Adipocyte (in vitro differentiated cells): ENCODE measurements around the gene RHOJ.
A peak's percentile ranks its signal among the peaks of the same experiment; 100 is the strongest.

Experiments used
- DNase-seq: peaks from one replicate; pipeline ENCODE4 v3.0.0-alpha.2; 2015; ENCODE audit warnings: low read depth
- H3K27me3 ChIP-seq: replicated peaks from 2 replicates; pipeline ENCODE4 v1.7.0; 2013; ENCODE audit warnings: mild to moderate bottlenecking, low read length, moderate library complexity; ENCODE audit not compliant: control insufficient read depth, insufficient read depth
- H3K36me3 ChIP-seq: 2 replicates; pipeline ENCODE4 v1.7.0; 2013; ENCODE audit warnings: low read length, mild to moderate bottlenecking, moderate library complexity; ENCODE audit not compliant: control insufficient read depth, insufficient read depth, severe bottlenecking
- H3K4me1 ChIP-seq: 2 replicates; pipeline ENCODE4 v1.7.0; 2013; ENCODE audit warnings: mild to moderate bottlenecking, low read length, moderate library complexity; ENCODE audit not compliant: control insufficient read depth, insufficient read depth
- H3K4me3 ChIP-seq: 2 replicates; pipeline ENCODE4 v1.7.0; 2013; ENCODE audit warnings: mild to moderate bottlenecking, low read length, moderate library complexity
- H3K9ac ChIP-seq: 2 replicates; pipeline ENCODE4 v1.7.0; 2013; ENCODE audit warnings: mild to moderate bottlenecking, low read length, moderate library complexity
- H3K9me3 ChIP-seq: 2 replicates; pipeline ENCODE4 v1.7.0; 2013; ENCODE audit warnings: mild to moderate bottlenecking, low read length, moderate library complexity; ENCODE audit not compliant: control insufficient read depth

The RHOJ gene

DNA sequence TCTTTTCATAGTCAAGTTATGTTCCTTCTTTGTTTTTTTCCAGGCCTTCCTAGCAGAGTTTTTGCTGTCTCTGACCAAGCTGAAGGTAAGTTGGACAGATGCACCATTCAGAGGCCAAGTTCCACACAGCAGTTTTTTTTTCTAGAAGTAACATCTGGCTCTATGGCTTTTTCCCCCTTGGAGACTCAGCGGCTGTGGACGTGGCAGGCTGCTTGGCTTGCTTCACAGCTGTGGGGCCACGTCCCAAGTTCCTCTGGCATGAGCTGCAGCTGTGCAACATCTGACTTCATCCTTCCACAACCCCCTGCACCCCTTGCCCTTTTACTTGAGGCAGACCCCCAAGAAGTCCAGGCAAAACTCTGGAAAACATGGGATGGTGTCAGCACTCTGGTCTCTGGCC, 24.2 kb upstream of the RHOJ start:
- no peaks in the 10 kb centered on the region for H3K9me3 ChIP-seq

DNA sequence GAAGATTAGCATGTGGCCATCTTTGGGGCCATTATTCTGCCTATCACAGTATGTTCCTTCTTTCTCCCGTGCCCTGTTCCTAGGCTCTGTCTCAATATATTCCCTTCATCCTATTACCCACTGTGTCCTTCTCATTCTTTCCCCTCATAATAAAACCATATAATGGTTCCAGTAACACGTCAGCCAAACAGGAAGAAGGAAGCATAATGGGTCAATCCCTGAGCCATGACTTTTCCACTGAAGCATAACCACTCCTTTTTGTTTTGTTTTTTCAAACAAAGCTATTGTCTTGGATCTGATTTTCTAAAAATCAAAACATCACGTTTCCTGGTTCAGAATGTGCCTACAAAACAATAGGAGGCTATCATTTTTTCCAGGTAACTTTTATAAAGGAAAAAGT, 21.3 kb upstream of the RHOJ start:
- H3K36me3 ChIP-seq: no peaks in the 10 kb centered on the region
- no peaks in the 10 kb centered on the region for H3K9me3 ChIP-seq
- peaks cover 29% of the 10 kb centered on the region for H3K4me1 ChIP-seq
- no peak for DNase-seq
- no peak overlapping the region for H3K9ac ChIP-seq
- no peaks in the 10 kb centered on the region for H3K27me3 ChIP-seq
- no peak overlapping the region for H3K4me3 ChIP-seq

More for the DNA sequence above, 24.2 kb upstream of the RHOJ start:
- DNase-seq: no peak
- Histone ChIP-seq H3K27me3 (no peaks in the 10 kb centered on the region), H3K4me3 (no peak overlapping the region), H3K36me3 (no peaks in the 10 kb centered on the region), H3K4me1 (peaks cover 15% of the 10 kb centered on the region), H3K9ac (no peak overlapping the region)

DNA sequence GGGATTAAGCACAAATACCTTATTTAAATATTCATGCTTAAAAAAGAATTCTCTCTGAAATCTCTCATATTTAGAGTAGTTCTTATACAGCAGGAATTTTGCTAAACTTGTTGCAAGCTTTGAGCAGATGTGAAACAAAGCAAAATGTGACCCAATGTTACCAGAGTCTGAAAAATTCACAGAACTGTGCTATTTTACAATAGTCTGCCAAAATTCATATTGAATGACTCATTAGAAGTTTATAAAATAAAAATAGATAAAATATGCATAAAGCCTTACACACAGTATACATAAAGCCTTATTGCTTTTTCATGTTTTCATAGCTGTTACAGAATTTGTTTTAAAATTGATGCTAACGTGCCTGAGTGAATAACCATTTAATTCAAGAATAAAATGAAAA, 17.8 kb upstream of the RHOJ start:
- Histone ChIP-seq H3K9me3 (no peaks in the 10 kb centered on the region), H3K36me3 (no peaks in the 10 kb centered on the region), H3K4me1 (peaks cover 20% of the 10 kb centered on the region), H3K9ac (peak overlapping the region; percentile 22), H3K27me3 (no peaks in the 10 kb centered on the region), H3K4me3 (no peak overlapping the region)
- peak; percentile 82 for DNase-seq

DNA sequence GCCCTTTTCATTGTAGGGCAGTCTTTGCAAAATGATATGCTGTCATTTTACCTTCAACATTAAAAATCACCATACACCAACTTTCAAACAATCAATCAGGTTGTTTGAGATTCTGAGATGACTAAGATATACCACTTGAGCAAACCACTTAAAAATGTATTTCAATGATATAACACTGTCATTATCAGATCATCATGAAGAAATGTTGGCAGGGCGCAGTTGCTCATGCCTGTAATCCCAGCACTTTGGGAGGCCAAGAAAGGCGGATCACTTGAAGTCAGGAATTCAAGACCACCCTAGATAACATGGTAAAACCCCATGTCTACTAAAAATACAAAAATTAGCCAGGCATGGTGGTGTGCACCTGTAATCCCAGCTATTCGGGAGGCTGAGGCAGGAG, 13.0 kb upstream of the RHOJ start:
- Histone ChIP-seq H3K9me3 (no peaks in the 10 kb centered on the region), H3K4me3 (no peak overlapping the region), H3K4me1 (peaks cover 32% of the 10 kb centered on the region), H3K9ac (no peak overlapping the region), H3K27me3 (no peaks in the 10 kb centered on the region), H3K36me3 (no peaks in the 10 kb centered on the region)
- no peak for DNase-seq

DNA sequence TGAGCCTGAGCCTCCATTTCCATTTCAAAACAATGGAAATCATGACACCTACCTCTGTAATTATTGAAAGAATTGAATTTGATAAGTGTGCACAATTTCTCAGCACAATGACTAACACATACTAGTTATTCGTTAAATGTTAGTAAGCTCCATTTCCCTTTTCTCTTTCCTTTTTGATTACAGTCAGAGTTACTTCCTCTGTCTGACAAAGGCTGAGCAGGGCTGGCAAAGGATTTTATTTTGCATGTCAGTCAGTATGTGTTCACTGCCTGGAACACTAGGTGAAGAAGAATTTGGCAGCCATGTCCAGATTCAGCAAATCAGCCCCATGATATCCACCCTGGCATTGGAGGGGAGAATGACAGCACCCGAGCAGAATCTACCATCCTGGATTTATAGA, 12.2 kb upstream of the RHOJ start:
- Histone ChIP-seq H3K36me3 (no peaks in the 10 kb centered on the region), H3K4me1 (peaks cover 25% of the 10 kb centered on the region), H3K27me3 (no peaks in the 10 kb centered on the region), H3K9ac (no peak overlapping the region), H3K9me3 (no peaks in the 10 kb centered on the region), H3K4me3 (no peak overlapping the region)
- no peak for DNase-seq

DNA sequence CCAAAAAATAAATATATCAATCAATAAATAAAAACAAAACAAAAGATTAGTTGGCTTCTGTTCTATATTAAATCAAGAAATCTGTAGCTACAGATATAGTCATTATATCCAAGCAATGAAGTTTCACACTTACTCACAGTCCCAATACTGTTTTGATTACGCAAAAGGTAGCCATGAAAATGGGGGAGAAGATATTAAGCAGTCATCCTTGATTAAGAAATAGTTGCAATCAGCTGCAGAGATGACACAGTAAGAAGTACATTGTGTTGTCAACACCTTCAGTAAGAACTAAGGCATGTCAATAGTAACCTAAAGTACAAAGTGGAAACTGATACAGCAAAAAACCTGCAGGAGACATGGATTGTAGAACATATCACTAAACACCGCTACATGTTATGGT, 11.0 kb upstream of the RHOJ start:
- H3K4me1 ChIP-seq: peaks cover 25% of the 10 kb centered on the region
- H3K27me3 ChIP-seq: no peaks in the 10 kb centered on the region
- H3K9ac ChIP-seq: no peak overlapping the region
- no peak for DNase-seq
- H3K36me3 ChIP-seq: no peaks in the 10 kb centered on the region
- H3K9me3 ChIP-seq: no peaks in the 10 kb centered on the region
- no peak overlapping the region for H3K4me3 ChIP-seq

DNA sequence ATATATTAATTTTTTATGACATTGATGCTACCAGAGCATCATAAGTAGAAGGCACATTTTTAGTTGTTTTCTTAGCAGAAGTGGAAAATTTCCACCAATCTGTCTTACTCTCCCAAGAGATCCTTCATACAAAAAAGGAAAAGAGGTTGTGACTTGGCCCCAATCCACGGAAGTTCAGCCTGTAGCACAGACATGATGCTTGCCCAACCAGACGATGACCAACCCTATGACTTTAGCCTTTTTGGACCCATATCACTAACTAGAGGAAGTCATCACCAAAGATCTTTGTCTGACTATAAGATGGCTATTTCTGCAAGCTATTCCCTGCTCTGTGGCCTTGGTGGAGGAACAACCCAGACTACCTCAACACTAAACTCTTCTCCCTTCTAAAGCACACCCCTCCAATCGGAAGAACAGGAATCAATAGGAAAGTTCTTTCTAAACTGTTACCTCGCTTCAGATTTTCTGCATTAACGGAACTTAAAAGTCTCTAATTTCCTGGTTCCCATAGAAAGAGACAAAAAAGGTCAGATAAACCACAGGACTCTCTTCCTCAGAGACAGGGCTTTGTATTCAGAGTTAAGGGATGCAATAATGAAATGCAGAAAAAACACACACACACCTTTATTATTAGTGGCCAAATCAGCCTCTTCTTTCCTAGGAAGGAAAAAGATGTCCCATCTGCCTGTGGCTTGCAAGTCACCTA, 4.1 kb upstream of the RHOJ start:
- DNase-seq: no peak
- no peak overlapping the region for H3K4me3 ChIP-seq
- peaks cover 16% of the 10 kb centered on the region for H3K4me1 ChIP-seq
- H3K36me3 ChIP-seq: no peaks in the 10 kb centered on the region
- no peaks in the 10 kb centered on the region for H3K27me3 ChIP-seq
- H3K9ac ChIP-seq: no peak overlapping the region
- H3K9me3 ChIP-seq: no peaks in the 10 kb centered on the region

DNA sequence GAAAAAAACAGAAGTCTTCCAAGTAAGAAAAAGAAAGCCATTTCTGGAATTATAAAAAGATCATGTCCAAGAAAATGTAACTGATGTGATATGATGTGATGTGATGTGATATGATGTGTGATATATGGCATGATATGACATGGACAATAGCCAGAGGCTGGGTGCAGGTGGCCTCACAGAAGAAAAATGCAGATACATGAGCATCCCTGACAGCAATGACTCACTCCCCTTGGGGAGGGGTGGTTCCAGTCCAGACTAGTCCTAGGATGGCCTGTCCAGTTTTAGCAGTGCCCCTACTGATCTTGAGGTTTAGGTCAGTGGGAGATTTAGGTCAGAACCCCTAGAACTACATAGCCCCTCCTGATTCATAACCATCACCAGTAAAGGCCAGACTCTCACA, 3.5 kb upstream of the RHOJ start:
- Histone ChIP-seq H3K4me3 (no peak overlapping the region), H3K36me3 (no peaks in the 10 kb centered on the region), H3K9ac (no peak overlapping the region), H3K27me3 (no peaks in the 10 kb centered on the region), H3K4me1 (peaks cover 22% of the 10 kb centered on the region), H3K9me3 (no peaks in the 10 kb centered on the region)
- no peak for DNase-seq

DNA sequence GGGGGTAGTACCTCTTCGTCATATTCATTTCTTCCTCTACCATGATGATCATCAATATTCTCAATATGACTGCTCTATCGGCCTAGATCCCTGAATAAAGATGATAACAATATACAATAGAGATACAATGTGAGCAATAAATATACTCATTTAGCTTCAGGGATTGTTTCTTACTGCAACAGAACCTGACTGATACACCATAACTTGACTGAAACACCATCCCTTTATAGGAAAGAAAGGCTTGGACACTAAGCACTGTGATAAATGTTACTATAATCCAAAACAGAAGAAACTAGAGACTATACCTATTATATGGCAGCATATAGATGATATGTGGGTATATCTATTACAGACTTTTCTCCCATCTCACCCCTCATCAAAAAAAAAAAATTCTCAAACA, 1.2 kb upstream of the RHOJ start:
- Histone ChIP-seq H3K9ac (no peak overlapping the region), H3K36me3 (no peaks in the 10 kb centered on the region), H3K9me3 (no peaks in the 10 kb centered on the region), H3K4me3 (no peak overlapping the region), H3K4me1 (peaks cover 25% of the 10 kb centered on the region), H3K27me3 (no peaks in the 10 kb centered on the region)
- DNase-seq: no peak

DNA sequence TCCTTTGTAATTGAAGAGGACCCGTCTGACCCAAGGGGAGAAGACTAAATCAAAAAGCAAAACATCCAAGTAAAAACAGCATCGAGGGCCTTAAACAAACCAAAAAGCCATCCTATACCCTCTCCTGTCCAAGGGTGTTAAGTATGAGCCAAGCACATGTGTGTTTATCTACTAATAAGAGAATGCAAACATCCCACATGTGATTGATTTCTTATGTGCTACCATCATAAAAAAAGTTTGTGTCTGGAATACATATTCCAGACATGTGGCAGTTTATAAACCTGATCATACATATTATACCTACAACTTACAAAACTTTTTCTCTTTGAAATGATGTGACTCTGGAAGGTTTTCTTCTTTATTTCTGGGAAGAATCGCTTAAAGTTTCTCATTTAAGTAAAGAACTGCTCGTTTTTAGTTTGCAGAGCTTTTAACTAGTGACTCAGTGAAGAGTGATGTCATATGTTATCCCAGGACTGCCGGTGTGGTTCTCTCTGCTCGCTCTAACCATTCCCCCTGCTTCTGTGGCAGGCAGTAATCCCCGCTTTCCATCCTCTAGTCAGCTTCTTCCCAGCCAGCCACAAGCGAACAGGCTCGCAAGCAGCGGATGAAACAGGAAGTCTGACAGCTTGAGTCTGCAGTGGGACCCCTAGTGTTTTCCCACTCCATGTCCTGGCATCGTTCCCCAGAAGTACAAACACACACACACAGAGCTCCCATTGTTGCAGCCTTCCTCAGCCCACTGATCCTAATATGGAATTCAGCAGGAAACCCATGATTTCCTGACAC, 431 bp upstream of the RHOJ start:
- Histone ChIP-seq H3K4me3 (peak overlapping the region; percentile 81), H3K9me3 (no peaks in the 10 kb centered on the region), H3K27me3 (no peaks in the 10 kb centered on the region), H3K9ac (peak overlapping the region; percentile 87), H3K4me1 (peaks cover 25% of the 10 kb centered on the region), H3K36me3 (no peaks in the 10 kb centered on the region)
- DNase-seq: peak; percentile 92

DNA sequence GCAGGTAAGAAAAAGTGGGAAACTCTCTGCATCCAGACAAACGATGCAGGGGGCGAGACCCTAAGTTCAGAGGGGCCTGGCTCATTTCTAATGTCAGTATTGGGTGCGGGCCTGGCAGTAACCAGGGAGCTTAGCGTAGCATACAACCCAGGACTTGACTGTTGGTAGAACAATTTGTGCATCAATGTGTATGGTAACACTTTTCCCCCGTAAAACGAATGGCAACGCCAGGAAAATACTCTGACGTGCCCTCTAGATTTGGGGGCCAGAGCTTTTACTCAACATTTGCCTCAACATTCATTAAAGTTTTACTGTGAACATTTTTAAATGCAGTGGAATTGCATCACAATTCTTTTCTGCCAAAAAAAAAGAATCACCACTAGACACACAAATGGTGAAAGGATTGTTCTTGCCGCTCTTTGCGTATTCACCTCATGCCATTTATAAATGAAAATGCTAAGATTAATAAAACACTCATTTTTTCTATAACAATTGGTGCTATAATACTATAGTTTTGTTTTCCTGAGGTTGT, 867 bp downstream of the RHOJ start:
- Histone ChIP-seq H3K9ac (peak overlapping the region; percentile 87), H3K4me1 (peaks cover 25% of the 10 kb centered on the region), H3K27me3 (no peaks in the 10 kb centered on the region), H3K9me3 (no peaks in the 10 kb centered on the region), H3K4me3 (peak overlapping the region; percentile 81), H3K36me3 (no peaks in the 10 kb centered on the region)
- DNase-seq: peak; percentile 46
